ENCODE measurements around the gene BCO1.

BCO1 gene

GRCh38 chr16:81204798-81205680 is 33.5 kb upstream of the BCO1 start:
- Histone ChIP-seq H3K9me2 (ENCODE audit: low read depth, low read length) (no peaks in the 10 kb centered on the region), H3K36me3 (ENCODE audit: insufficient read depth, low read length) (no peaks in the 10 kb centered on the region), H3K27me3 (ENCODE audit: insufficient read depth, low read length) (0 out of 2 replicates have a peak, but pooled peaks cover 6% of the 10 kb centered on the region), H4K20me1 (ENCODE audit: insufficient read depth, low read length) (no peaks in the 10 kb centered on the region), H3K9me3 (ENCODE audit: low read length) (no peaks in the 10 kb centered on the region), H3K9ac (ENCODE audit: low read length) (no peak overlapping the region), H3K4me1 (ENCODE audit: insufficient read depth, low read length, severe bottlenecking) (no peaks in the 10 kb centered on the region), H2AFZ (ENCODE audit: low read length) (no peak overlapping the region), H3K4me3 (ENCODE audit: low read depth, low read length, poor library complexity, severe bottlenecking) (no peak overlapping the region), H3F3A (ENCODE audit: insufficient read depth, low read length) (no peaks in the 10 kb centered on the region), H3K79me2 (ENCODE audit: insufficient read depth, low read length) (no peaks in the 10 kb centered on the region), H3K27ac (ENCODE audit: low read depth, low read length, poor library complexity, severe bottlenecking) (no peak overlapping the region), H3K4me2 (ENCODE audit: low read length) (no peak overlapping the region)
- TF ChIP-seq CTCF (IDR thresholded peaks at IDR 0.05; ENCODE audit: low read length) (peak; percentile 75), EZH2 (IDR thresholded peaks at IDR 0.05; ENCODE audit: borderline replicate concordance, low read length) (no peak)

- Histone ChIP-seq H3K4me3 (ENCODE audit: low read depth, low read length, poor library complexity, severe bottlenecking) (no peak overlapping the region), H3K9me3 (ENCODE audit: low read length) (no peaks in the 10 kb centered on the region), H3K9ac (ENCODE audit: low read length) (no peak overlapping the region), H2AFZ (ENCODE audit: low read length) (no peak overlapping the region), H4K20me1 (ENCODE audit: insufficient read depth, low read length) (no peaks in the 10 kb centered on the region), H3K79me2 (ENCODE audit: insufficient read depth, low read length) (no peaks in the 10 kb centered on the region), H3K27me3 (ENCODE audit: insufficient read depth, low read length) (0 out of 2 replicates have a peak, but pooled peaks cover 6% of the 10 kb centered on the region), H3K36me3 (ENCODE audit: insufficient read depth, low read length) (no peaks in the 10 kb centered on the region), H3K27ac (ENCODE audit: low read depth, low read length, poor library complexity, severe bottlenecking) (no peak overlapping the region), H3K9me2 (ENCODE audit: low read depth, low read length) (no peaks in the 10 kb centered on the region), H3K4me1 (ENCODE audit: insufficient read depth, low read length, severe bottlenecking) (no peaks in the 10 kb centered on the region), H3F3A (ENCODE audit: insufficient read depth, low read length) (no peaks in the 10 kb centered on the region), H3K4me2 (ENCODE audit: low read length) (no peak overlapping the region)
- TF ChIP-seq EZH2 (IDR thresholded peaks at IDR 0.05; ENCODE audit: borderline replicate concordance, low read length) (no peak), CTCF (IDR thresholded peaks at IDR 0.05; ENCODE audit: low read length) (no peak)
Observed at GRCh38 chr16:81207076-81207475, 31.4 kb upstream of the BCO1 start.

GRCh38 chr16:81210807-81211206 is 27.7 kb upstream of the BCO1 start:
- 0 out of 2 replicates have a peak, but pooled peaks cover 6% of the 10 kb centered on the region for H3K27me3 ChIP-seq (ENCODE audit: insufficient read depth, low read length)
- H3K9me2 ChIP-seq (ENCODE audit: low read depth, low read length): no peaks in the 10 kb centered on the region
- H3K27ac ChIP-seq (ENCODE audit: low read depth, low read length, poor library complexity, severe bottlenecking): no peak overlapping the region
- H3K4me2 ChIP-seq (ENCODE audit: low read length): no peak overlapping the region
- no peaks in the 10 kb centered on the region for H3F3A ChIP-seq (ENCODE audit: insufficient read depth, low read length)
- H3K9me3 ChIP-seq (ENCODE audit: low read length): no peaks in the 10 kb centered on the region
- H4K20me1 ChIP-seq (ENCODE audit: insufficient read depth, low read length): no peaks in the 10 kb centered on the region
- H3K36me3 ChIP-seq (ENCODE audit: insufficient read depth, low read length): no peaks in the 10 kb centered on the region
- TF ChIP-seq EZH2 (IDR thresholded peaks at IDR 0.05; ENCODE audit: borderline replicate concordance, low read length) (no peak), CTCF (IDR thresholded peaks at IDR 0.05; ENCODE audit: low read length) (no peak)
- no peak overlapping the region for H3K9ac ChIP-seq (ENCODE audit: low read length)
- H3K4me3 ChIP-seq (ENCODE audit: low read depth, low read length, poor library complexity, severe bottlenecking): no peak overlapping the region
- H3K4me1 ChIP-seq (ENCODE audit: insufficient read depth, low read length, severe bottlenecking): no peaks in the 10 kb centered on the region
- no peak overlapping the region for H2AFZ ChIP-seq (ENCODE audit: low read length)
- H3K79me2 ChIP-seq (ENCODE audit: insufficient read depth, low read length): no peaks in the 10 kb centered on the region
